Astrocyte (in vitro differentiated cells and primary cell): ENCODE measurements around the gene POLR3F.

ENCODE experiments used
- EZH2 ChIP-seq: IDR thresholded peaks from 2 replicates; pipeline ENCODE4 v1.6.1; 2012; ENCODE audit warnings: mild to moderate bottlenecking, low read length, inconsistent platforms; ENCODE audit not compliant: insufficient read depth
- TF ChIP-seq, protein P1 (sequence below): IDR thresholded peaks from 2 replicates; pipeline ENCODE4 v1.5.1; 2011; ENCODE audit warnings: low read depth, mild to moderate bottlenecking, inconsistent platforms, low read length, moderate library complexity; ENCODE audit not compliant: insufficient read depth

DNA sequence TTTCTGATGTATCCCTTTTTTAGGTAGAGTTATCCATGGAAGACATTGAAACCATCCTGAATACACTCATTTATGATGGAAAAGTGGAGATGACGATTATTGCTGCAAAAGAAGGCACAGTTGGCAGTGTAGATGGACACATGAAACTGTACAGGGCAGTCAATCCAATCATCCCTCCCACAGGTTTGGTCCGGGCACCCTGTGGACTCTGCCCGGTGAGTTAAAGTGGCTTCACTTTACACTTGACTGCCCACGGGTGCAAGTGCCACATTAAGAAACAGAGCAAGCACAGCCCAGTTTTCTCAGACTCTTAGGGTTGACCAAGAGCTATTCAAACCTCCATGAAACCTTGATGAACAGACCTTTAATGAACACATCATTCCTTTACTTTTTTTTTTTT is 14.4 kb downstream of the POLR3F start:
- TF ChIP-seq, protein P1, sequence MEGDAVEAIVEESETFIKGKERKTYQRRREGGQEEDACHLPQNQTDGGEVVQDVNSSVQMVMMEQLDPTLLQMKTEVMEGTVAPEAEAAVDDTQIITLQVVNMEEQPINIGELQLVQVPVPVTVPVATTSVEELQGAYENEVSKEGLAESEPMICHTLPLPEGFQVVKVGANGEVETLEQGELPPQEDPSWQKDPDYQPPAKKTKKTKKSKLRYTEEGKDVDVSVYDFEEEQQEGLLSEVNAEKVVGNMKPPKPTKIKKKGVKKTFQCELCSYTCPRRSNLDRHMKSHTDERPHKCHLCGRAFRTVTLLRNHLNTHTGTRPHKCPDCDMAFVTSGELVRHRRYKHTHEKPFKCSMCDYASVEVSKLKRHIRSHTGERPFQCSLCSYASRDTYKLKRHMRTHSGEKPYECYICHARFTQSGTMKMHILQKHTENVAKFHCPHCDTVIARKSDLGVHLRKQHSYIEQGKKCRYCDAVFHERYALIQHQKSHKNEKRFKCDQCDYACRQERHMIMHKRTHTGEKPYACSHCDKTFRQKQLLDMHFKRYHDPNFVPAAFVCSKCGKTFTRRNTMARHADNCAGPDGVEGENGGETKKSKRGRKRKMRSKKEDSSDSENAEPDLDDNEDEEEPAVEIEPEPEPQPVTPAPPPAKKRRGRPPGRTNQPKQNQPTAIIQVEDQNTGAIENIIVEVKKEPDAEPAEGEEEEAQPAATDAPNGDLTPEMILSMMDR = no peak
- TF ChIP-seq EZH2 = no peak
